IMR-90 (cell line): ENCODE results near the gene MPZL1. TPM values are rescaled to one million over a fixed set of nuclear protein-coding genes. Genes with fewer than 3 reads are reported as not detected.

ENCODE experiments used
- ATAC-seq: fragments of 200-7000 bp; cut with Tn5 transposase; 2 replicates; pipeline ENCODE4 v1.9.1; 2020; ENCODE audit warnings: low read depth, mild to moderate bottlenecking, moderate library complexity
- BruUV-seq: library from RNA; stranded (reverse); fragments of 400-500 nt; replicated peaks from 2 replicates; lab custom pipeline; 2021; lab: Mats Ljungman, UMichigan
- CTCF ChIA-PET: fragments of 300-600 bp; formaldehyde crosslinking; extraction: SDS; loops from one replicate; lab custom pipeline; 2021; ENCODE audit warnings: antibody characterized with exemption; lab: Yijun Ruan, JAX
- POLR2A ChIA-PET: fragments of 300-600 bp; sonication (Branson Sonifier 250); formaldehyde crosslinking; loops from one replicate; lab custom pipeline; 2022; ENCODE audit warnings: antibody characterized with exemption; ENCODE audit not compliant: unreplicated experiment; lab: Charles Lee
- DNase-seq: peaks from one replicate; pipeline ENCODE4 v3.0.0; 2013
- H2AFZ ChIP-seq: replicated peaks from 2 replicates; pipeline ENCODE3; 2013; ENCODE audit warnings: low read length, mild to moderate bottlenecking; ENCODE audit not compliant: poor library complexity
- H2AK5ac ChIP-seq: 2 replicates; pipeline ENCODE4 v1.6.1; 2013; ENCODE audit warnings: low read depth, low read length, inconsistent platforms
- H2AK9ac ChIP-seq: replicated peaks from 2 replicates; pipeline ENCODE3; 2013; ENCODE audit warnings: mild to moderate bottlenecking, low read depth, low read length, moderate library complexity; ENCODE audit not compliant: poor library complexity
- H2BK120ac ChIP-seq: 2 replicates; pipeline ENCODE4 v1.6.1; 2013; ENCODE audit warnings: low read depth, low read length, inconsistent platforms
- H2BK15ac ChIP-seq: 3 replicates; pipeline ENCODE4 v1.6.1; 2013; ENCODE audit warnings: low read depth, low read length, inconsistent platforms
- H2BK20ac ChIP-seq: 2 replicates; pipeline ENCODE4 v1.6.1; 2013; ENCODE audit warnings: low read depth, mild to moderate bottlenecking, inconsistent platforms, low read length, moderate library complexity
- H2BK5ac ChIP-seq: 2 replicates; pipeline ENCODE4 v1.6.1; 2013; ENCODE audit warnings: mild to moderate bottlenecking, low read depth, low read length, inconsistent platforms; ENCODE audit not compliant: poor library complexity, severe bottlenecking
- H3K14ac ChIP-seq: replicated peaks from 2 replicates; pipeline ENCODE4 v1.6.1; 2013; ENCODE audit warnings: low read depth, low read length, inconsistent platforms
- H3K18ac ChIP-seq: 2 replicates; pipeline ENCODE4 v1.6.1; 2013; ENCODE audit warnings: low read depth, low read length, control low read depth
- H3K23ac ChIP-seq: 2 replicates; pipeline ENCODE4 v1.6.1; 2013; ENCODE audit warnings: low read depth, low read length, inconsistent platforms
- H3K27ac ChIP-seq: 2 replicates; pipeline ENCODE4 v1.5.1; 2013; ENCODE audit warnings: mild to moderate bottlenecking, control low read depth, low read length; ENCODE audit not compliant: insufficient read depth
- H3K27me3 ChIP-seq: 2 replicates; pipeline ENCODE4 v1.6.1; 2013; ENCODE audit warnings: low read length; ENCODE audit not compliant: control insufficient read depth, insufficient read depth
- H3K36me3 ChIP-seq: 2 replicates; pipeline ENCODE4 v1.6.1; 2013; ENCODE audit warnings: low read length, mixed read lengths; ENCODE audit not compliant: control insufficient read depth, insufficient read depth
- H3K4ac ChIP-seq: 2 replicates; pipeline ENCODE4 v1.6.1; 2013; ENCODE audit warnings: low read depth, low read length, inconsistent platforms
- H3K4me1 ChIP-seq: 2 replicates; pipeline ENCODE4 v1.6.1; 2013; ENCODE audit warnings: low read length, mixed read lengths; ENCODE audit not compliant: control insufficient read depth, insufficient read depth
- H3K4me2 ChIP-seq: 2 replicates; pipeline ENCODE4 v1.6.1; 2013; ENCODE audit warnings: low read depth, mild to moderate bottlenecking, control low read depth, low read length, moderate library complexity
- H3K4me3 ChIP-seq: 2 replicates; pipeline ENCODE4 v1.5.1; 2013; ENCODE audit warnings: low read depth, mild to moderate bottlenecking, control low read depth, low read length, moderate library complexity; ENCODE audit not compliant: insufficient read depth
- H3K56ac ChIP-seq: 2 replicates; pipeline ENCODE4 v1.6.1; 2013; ENCODE audit warnings: low read length, inconsistent platforms; ENCODE audit not compliant: insufficient read depth; ENCODE audit errors: extremely low read depth
- H3K79me1 ChIP-seq, 2 experiments: 2 replicates each; pipeline ENCODE4 v1.6.1; 2013; ENCODE audit warnings: low read length in 2 of 2, inconsistent platforms in 1 of 2, low read depth in 1 of 2
- H3K9ac ChIP-seq: 2 replicates; pipeline ENCODE4 v1.6.1; 2013; ENCODE audit warnings: low read depth, low read length, control low read depth
- H3K9me1 ChIP-seq: 2 replicates; pipeline ENCODE4 v1.6.1; 2013; ENCODE audit warnings: low read length, inconsistent platforms; ENCODE audit not compliant: insufficient read depth
- H3K9me3 ChIP-seq: 2 replicates; pipeline ENCODE4 v1.6.1; 2013; ENCODE audit warnings: low read length; ENCODE audit not compliant: control insufficient read depth, insufficient read depth
- H4K20me1 ChIP-seq: 2 replicates; pipeline ENCODE4 v1.6.1; 2013; ENCODE audit warnings: low read length, inconsistent platforms; ENCODE audit not compliant: insufficient read depth
- H4K5ac ChIP-seq: 2 replicates; pipeline ENCODE4 v1.6.1; 2013; ENCODE audit warnings: mild to moderate bottlenecking, low read depth, low read length, control low read depth
- H4K8ac ChIP-seq, 2 experiments: 2 replicates each; pipeline ENCODE4 v1.6.1; 2013; ENCODE audit warnings: low read depth in 2 of 2, low read length in 2 of 2, control low read depth in 1 of 2, inconsistent platforms in 1 of 2
- H4K91ac ChIP-seq: 2 replicates; pipeline ENCODE4 v1.6.1; 2013; ENCODE audit warnings: low read depth, low read length, inconsistent platforms; ENCODE audit not compliant: insufficient read depth
- RCOR1 ChIP-seq: IDR thresholded peaks from 2 replicates; pipeline ENCODE4 v1.6.1; 2012; ENCODE audit warnings: mild to moderate bottlenecking, low read length, improper control_type of control experiment; ENCODE audit not compliant: insufficient replicate concordance
- RFX5 ChIP-seq: IDR thresholded peaks from 2 replicates; pipeline ENCODE4 v1.8.0; 2012; ENCODE audit warnings: low read depth, mild to moderate bottlenecking, low read length, moderate library complexity
- WGBS, 2 experiments: methylation state at CpG; one replicate each; pipeline versions ENCODE4 v1.1.5 to v1.1.7; 2013; ENCODE audit warnings: missing lambda C conversion rate in 2 of 2; ENCODE audit not compliant: insufficient read length in 1 of 2; ENCODE audit errors: extremely low coverage in 2 of 2; 5-methylcytosine and 5-hydroxymethylcytosine counted together
- dilution Hi-C: fragments of 300-500 bp; cut with HindIII; formaldehyde crosslinking; loops from one replicate; pipeline ENCODE4 v1.14.3; 2018; ENCODE audit warnings: low sequenced_read_pairs; ENCODE audit not compliant: unreplicated experiment
- in situ Hi-C: fragments of 300-500 bp; cut with MboI; formaldehyde crosslinking; loops from 3 replicates; pipeline ENCODE4 v1.14.3; 2019; ENCODE audit warnings: low sequenced_read_pairs, inconsistent platforms, mixed read lengths
- intact Hi-C: fragments of 100-400 bp; cut with micrococcal nuclease; formaldehyde crosslinking; loops from 2 replicates; pipeline ENCODE4 v1.10.0; 2022
- polyA plus RNA-seq, 3 experiments: library from polyadenylated mRNA; depleted of rRNA; stranded (reverse); fragments of >200 nt; gene quantifications; 2 replicates each; pipeline ENCODE4 v1.2.3, GENCODE V29; 2012; ENCODE audit warnings: low replicate concordance in 1 of 3
- total RNA-seq: library from RNA; depleted of rRNA; stranded (reverse); fragments of >200 nt; gene quantifications from 2 replicates; pipeline ENCODE4 v1.2.3, GENCODE V29; 2012

The MPZL1 gene
- total and polyA plus RNA-seq, 2 of the 4 experiments (the other 2 are of a cell fraction): 55.3 to 87.3 TPM

- DNase-seq (no peak), ATAC-seq (no peak)
- Histone ChIP-seq H4K8ac (no peak overlapping the region), H3K79me1 (no peaks in the 10 kb centered on the region), H3K4me3 (no peak overlapping the region), H4K91ac (no peak overlapping the region), H3K18ac (no peak overlapping the region), H4K20me1 (no peaks in the 10 kb centered on the region), H3K56ac (no peak overlapping the region), H3K4me2 (no peak overlapping the region), H3K4me1 (no peaks in the 10 kb centered on the region), H3K9me3 (no peaks in the 10 kb centered on the region), H3K14ac (no peak overlapping the region), H3K9me1 (no peaks in the 10 kb centered on the region), H2BK120ac (no peak overlapping the region), H3K9ac (no peak overlapping the region), H3K36me3 (no peaks in the 10 kb centered on the region), H2BK15ac (no peak overlapping the region), H4K5ac (no peak overlapping the region), H2AFZ (no peak overlapping the region), H2AK5ac (no peak overlapping the region), H3K27me3 (peaks cover 31% of the 10 kb centered on the region), H3K23ac (no peak overlapping the region), H3K4ac (no peak overlapping the region), H2BK5ac (no peak overlapping the region), H2AK9ac (no peak overlapping the region), H3K27ac (no peak overlapping the region), H2BK20ac (no peak overlapping the region)
- in situ Hi-C loops (loop anchor here (25.0 kb wide), 1 partner anchor 434 kb away; no protein-coding TSS in a partner anchor), intact Hi-C loops (no loop called here), dilution Hi-C loops (no loop called here)
- ChIA-PET POLR2A (no interaction called here), CTCF (interaction anchor here (0.9 to 1.3 kb wide), 2 partner anchors 96 to 101 kb away, joined by 3 to 5 read pairs; no protein-coding TSS in a partner anchor)
- TF ChIP-seq RCOR1: no peak
- TF ChIP-seq RFX5: no peak
- WGBS, 2 experiments: 90% methylated on average over 2 of the region's 7 CpGs; no CpG with 5 or more reads in 1 of the 2 experiments
- no TSS peak for BruUV-seq
Measured at GRCh38 chr1:167695756-167696561, 25.8 kb upstream of the MPZL1 start.
